ENCODE results near the gene CCDC6.
"Not testable (repeated sequence)": the region's sequence is repeated elsewhere in the genome, so short reads cannot be mapped to it uniquely, and the experiment has no call there.

CCDC6 gene

DNA sequence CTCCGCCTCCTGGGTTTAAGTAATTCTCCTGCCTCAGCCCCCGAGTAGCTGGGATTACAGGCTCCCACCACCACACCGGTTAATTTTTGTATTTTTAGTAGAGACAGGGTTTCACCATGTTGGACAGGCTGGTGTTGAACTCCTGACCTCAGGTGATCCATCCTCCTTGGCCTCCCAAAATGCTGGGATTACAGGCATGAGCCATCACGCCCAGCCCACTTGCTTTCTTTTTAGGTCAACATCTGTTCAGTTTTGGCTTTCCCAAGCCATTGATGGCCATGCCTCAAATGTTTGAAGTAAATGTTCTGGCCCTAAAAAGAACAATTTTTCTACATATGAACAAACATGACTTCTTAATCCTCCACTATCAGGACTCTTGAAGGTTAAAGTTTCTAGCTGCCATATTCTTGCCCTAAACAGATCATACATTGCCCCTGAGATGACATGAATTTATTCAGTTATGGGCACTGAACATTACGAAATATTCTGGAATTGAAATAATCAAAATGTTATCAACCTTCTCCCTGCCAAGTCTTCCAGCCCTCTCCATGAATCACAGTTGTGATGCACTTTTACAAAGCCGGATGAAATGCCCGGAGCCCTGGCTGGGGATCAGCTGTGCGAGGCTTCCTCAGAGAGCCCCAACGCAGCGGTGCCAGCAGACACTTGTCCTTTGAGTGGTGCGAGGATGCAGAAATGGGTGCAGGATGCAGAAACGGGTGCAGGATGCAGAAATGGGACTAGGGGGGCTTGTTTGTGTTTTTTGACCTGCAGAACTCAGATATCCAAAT, 156.0 kb downstream of the CCDC6 start:
- no peak for DNase-seq

DNA sequence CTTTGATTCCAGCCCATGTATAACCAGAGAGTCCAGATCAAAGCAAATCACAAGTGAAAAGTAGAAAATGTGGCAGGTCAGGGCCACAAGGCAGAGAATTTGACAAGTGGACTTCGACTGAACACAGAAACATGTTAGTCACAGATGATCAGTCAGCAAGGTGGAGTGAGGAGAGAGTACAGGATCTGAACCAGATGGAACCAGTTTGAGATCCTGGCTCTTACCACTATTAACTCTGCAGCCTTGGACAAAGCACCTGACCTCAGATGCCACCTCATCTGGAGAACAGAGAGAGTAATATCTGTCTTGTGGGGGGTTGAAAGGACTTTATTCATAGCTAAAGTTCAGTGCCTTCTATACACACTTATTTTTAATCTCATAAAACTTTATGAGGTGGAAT, 157.5 kb downstream of the CCDC6 start:
- DNase-seq, result no peak

DNA sequence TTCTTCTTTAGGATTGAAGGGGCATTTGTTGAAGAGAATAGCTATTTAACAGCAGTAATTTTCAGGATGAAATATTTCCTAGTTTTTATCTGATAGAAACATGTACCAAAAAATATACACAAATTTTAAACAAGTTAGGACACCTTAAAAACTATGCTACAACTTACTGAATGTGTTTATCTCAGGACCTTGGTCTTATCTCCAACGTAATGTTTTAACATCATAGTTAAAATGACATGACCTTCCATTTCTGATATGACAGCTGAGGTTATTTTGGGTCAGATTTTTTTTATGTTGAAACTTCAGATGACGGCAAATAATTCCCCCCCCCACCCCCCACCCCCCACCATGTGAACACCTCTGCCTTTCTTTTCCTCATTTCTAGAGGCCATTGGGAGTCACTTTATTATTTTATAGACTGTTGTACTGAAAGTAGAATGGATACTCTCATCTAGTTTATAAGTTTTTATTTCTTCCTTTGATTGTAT, 161.1 kb downstream of the CCDC6 start:
- no peak for DNase-seq

DNA sequence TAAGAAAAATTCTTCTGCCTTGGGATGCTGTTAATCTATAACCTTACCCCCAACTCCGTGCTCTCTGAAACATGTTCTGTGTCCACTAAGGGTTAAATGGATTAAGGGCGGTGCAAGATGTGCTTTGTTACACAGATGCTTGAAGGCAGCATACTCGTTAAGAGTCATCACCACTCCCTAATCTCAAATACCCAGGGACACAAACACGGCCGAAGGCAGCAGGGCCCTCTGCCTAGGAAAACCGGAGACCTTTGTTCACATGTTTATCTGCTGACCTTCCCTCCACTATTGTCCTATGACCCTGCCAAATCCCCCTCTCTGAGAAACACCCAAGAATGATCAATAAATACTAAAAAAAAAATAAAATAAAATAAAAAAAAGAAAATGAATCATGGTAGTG, 161.6 kb downstream of the CCDC6 start:
- DNase-seq, result not testable (repeated sequence)

DNA sequence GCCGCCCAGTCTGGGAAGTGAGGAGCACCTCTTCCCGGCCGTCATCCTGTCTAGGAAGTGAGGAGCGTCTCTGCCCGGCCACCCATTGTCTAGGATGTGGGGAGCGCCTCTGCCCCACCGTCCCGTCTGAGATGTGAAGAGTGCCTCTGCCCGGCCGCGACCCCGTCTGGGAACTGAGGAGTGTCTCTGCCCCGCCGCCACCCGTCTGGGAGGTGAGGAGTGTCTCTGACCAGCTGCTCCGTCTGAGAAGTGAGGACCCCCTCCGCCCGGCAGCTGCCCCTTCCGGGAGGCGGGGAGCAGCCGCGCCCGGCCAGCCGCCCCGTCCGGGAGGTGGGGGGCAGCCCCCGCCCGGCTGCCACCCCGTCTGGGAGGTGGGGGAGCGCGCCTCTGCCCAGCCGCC, 162.2 kb downstream of the CCDC6 start:
- DNase-seq, result not testable (repeated sequence)

DNA sequence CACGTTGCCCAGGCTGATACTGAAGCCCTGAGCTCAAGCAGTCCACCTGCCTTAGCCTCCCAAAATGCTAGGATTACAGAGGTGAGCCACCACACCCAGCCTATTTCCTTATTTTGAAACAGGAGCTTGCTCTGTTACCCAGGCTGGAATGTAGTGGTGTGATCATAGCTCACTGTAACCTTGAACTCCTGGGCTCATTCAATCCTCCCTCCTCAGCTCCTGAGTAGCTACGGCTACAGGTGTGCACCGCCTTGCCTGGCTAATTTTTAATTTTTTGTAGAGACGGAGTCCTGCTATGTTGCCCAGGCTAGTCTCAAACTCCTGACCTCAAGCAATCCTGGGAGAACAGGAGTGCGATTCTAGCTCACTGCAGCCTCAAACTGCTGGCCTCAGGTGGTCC, 164.8 kb downstream of the CCDC6 start:
- DNase-seq, result no peak

DNA sequence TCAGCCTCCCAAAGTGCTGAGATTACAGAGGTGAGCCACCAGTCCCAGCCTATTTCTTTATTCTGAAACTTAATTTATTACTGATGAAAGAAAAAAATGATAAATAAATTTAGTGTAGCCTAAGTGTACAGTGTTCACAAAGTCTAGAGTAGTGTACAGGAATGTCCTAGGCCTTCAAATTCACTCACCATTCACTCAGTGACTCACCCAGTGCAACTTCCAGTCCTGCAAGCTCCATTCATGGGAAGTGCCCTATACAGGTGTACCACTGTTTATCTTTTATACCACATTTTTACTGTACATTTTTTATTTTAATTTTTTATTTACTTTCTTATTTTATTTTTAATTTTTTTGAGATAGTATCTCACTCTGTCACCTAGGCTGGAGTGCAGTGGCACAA, 165.3 kb downstream of the CCDC6 start:
- no peak for DNase-seq
